ENCODE results near the gene ZNF215. TPM values are rescaled to one million over a fixed set of nuclear protein-coding genes. Genes with fewer than 3 reads are reported as not detected.

The ZNF215 gene
- polyA plus RNA-seq, 1 donor from 2014 or later = 2.5 TPM

DNA sequence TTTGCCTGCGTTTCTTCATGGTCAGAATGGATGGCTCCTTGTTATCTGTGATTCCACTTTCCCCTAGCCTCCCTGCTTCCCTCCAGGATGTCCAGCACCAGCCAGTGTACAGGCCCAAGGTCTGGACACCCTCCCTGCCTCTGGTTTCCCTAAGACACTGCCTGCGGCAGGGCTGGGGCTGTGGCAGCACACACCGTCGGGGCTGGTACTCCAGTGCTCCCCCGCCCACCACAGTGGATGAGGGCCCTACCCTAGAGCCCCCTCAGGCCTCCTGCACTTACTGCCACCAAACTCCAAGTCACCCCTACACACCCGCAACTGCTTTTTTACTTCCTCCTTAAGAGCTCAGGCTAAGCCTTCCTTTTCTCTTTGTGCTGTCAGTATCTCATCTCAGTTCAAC is 65.0 kb downstream of the ZNF215 start:
- H3K79me2 ChIP-seq (replicated peaks; ENCODE audit: insufficient read depth, low read length) = no peaks in the 10 kb centered on the region
- no peaks in the 10 kb centered on the region for H3K36me3 ChIP-seq (ENCODE audit: insufficient read depth, low read length)
- no peak overlapping the region for H3K4me2 ChIP-seq (ENCODE audit: low read length)
- H4K20me1 ChIP-seq (ENCODE audit: insufficient read depth) = no peaks in the 10 kb centered on the region
- H2AFZ ChIP-seq (ENCODE audit: low read depth, low read length) = no peak overlapping the region
- TF ChIP-seq EZH2 (IDR thresholded peaks at IDR 0.05; ENCODE audit: borderline replicate concordance, insufficient read depth, low read length, poor library complexity, severe bottlenecking) (no peak), MXI1 (conservative IDR thresholded peaks at IDR 0.05; ENCODE audit: poor library complexity, severe bottlenecking) (no peak), SMC3 (conservative IDR thresholded peaks at IDR 0.05; ENCODE audit: poor library complexity) (no peak), EP300 (conservative IDR thresholded peaks at IDR 0.05; ENCODE audit: poor library complexity, severe bottlenecking) (no peak), TAF1 (IDR thresholded peaks at IDR 0.05; ENCODE audit: low read depth) (no peak), POLR2AphosphoS5 (IDR thresholded peaks at IDR 0.05) (no peak), RAD21 (conservative IDR thresholded peaks at IDR 0.05) (no peak)
- TF ChIP-seq, protein P1, sequence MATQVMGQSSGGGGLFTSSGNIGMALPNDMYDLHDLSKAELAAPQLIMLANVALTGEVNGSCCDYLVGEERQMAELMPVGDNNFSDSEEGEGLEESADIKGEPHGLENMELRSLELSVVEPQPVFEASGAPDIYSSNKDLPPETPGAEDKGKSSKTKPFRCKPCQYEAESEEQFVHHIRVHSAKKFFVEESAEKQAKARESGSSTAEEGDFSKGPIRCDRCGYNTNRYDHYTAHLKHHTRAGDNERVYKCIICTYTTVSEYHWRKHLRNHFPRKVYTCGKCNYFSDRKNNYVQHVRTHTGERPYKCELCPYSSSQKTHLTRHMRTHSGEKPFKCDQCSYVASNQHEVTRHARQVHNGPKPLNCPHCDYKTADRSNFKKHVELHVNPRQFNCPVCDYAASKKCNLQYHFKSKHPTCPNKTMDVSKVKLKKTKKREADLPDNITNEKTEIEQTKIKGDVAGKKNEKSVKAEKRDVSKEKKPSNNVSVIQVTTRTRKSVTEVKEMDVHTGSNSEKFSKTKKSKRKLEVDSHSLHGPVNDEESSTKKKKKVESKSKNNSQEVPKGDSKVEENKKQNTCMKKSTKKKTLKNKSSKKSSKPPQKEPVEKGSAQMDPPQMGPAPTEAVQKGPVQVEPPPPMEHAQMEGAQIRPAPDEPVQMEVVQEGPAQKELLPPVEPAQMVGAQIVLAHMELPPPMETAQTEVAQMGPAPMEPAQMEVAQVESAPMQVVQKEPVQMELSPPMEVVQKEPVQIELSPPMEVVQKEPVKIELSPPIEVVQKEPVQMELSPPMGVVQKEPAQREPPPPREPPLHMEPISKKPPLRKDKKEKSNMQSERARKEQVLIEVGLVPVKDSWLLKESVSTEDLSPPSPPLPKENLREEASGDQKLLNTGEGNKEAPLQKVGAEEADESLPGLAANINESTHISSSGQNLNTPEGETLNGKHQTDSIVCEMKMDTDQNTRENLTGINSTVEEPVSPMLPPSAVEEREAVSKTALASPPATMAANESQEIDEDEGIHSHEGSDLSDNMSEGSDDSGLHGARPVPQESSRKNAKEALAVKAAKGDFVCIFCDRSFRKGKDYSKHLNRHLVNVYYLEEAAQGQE (IDR thresholded peaks at IDR 0.05; ENCODE audit: borderline replicate concordance) = no peak
- TF ChIP-seq, protein P2, sequence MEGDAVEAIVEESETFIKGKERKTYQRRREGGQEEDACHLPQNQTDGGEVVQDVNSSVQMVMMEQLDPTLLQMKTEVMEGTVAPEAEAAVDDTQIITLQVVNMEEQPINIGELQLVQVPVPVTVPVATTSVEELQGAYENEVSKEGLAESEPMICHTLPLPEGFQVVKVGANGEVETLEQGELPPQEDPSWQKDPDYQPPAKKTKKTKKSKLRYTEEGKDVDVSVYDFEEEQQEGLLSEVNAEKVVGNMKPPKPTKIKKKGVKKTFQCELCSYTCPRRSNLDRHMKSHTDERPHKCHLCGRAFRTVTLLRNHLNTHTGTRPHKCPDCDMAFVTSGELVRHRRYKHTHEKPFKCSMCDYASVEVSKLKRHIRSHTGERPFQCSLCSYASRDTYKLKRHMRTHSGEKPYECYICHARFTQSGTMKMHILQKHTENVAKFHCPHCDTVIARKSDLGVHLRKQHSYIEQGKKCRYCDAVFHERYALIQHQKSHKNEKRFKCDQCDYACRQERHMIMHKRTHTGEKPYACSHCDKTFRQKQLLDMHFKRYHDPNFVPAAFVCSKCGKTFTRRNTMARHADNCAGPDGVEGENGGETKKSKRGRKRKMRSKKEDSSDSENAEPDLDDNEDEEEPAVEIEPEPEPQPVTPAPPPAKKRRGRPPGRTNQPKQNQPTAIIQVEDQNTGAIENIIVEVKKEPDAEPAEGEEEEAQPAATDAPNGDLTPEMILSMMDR (IDR thresholded peaks at IDR 0.05; ENCODE audit: poor library complexity, severe bottlenecking) = no peak
- no peaks in the 10 kb centered on the region for H3K27me3 ChIP-seq (ENCODE audit: insufficient read depth, low read depth, low read length)
- H3K9ac ChIP-seq (ENCODE audit: low read length) = no peak overlapping the region
- H3K27ac ChIP-seq (ENCODE audit: low read length) = no peak overlapping the region
- no peaks in the 10 kb centered on the region for H3K9me2 ChIP-seq (ENCODE audit: insufficient read depth, low read length)
- no peak overlapping the region for H3K4me3 ChIP-seq (ENCODE audit: low read length)
- H3F3A ChIP-seq (ENCODE audit: insufficient read depth, low read length, poor library complexity, severe bottlenecking) = no peaks in the 10 kb centered on the region
- H3K9me3 ChIP-seq (ENCODE audit: low read length) = no peaks in the 10 kb centered on the region

DNA sequence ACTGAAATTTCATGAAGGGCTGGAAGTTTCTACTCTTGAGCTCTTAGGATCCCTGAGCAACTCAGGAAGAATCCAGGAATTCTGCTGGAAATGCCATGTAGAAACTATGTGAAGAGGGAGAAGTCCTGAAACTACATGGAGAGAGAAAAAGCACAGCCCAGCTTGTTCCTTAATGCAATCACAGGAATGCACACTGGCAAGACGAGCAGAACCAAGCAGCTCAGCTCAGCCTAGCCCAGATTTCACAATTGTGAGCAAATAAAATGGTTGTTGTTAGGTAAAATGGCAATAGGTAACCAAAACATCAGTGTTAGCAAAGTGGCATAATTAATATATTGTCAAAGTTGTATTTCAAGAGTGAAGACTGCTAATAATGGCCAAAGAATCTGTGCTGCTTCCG is 65.8 kb downstream of the ZNF215 start:
- Histone ChIP-seq H2AFZ (ENCODE audit: low read depth, low read length) (no peak overlapping the region), H3K27me3 (ENCODE audit: insufficient read depth, low read depth, low read length) (no peaks in the 10 kb centered on the region), H3K4me3 (ENCODE audit: low read length) (no peak overlapping the region), H3K9me3 (ENCODE audit: low read length) (no peaks in the 10 kb centered on the region), H4K20me1 (ENCODE audit: insufficient read depth) (no peaks in the 10 kb centered on the region), H3K9ac (ENCODE audit: low read length) (no peak overlapping the region), H3K36me3 (ENCODE audit: insufficient read depth, low read length) (no peaks in the 10 kb centered on the region), H3K9me2 (ENCODE audit: insufficient read depth, low read length) (no peaks in the 10 kb centered on the region), H3K27ac (ENCODE audit: low read length) (no peak overlapping the region), H3K4me2 (ENCODE audit: low read length) (no peak overlapping the region), H3F3A (ENCODE audit: insufficient read depth, low read length, poor library complexity, severe bottlenecking) (no peaks in the 10 kb centered on the region), H3K79me2 (replicated peaks; ENCODE audit: insufficient read depth, low read length) (no peaks in the 10 kb centered on the region)
- TF ChIP-seq SMC3 (conservative IDR thresholded peaks at IDR 0.05; ENCODE audit: poor library complexity) (no peak), POLR2AphosphoS5 (IDR thresholded peaks at IDR 0.05) (no peak), MXI1 (conservative IDR thresholded peaks at IDR 0.05; ENCODE audit: poor library complexity, severe bottlenecking) (no peak), EZH2 (IDR thresholded peaks at IDR 0.05; ENCODE audit: borderline replicate concordance, insufficient read depth, low read length, poor library complexity, severe bottlenecking) (no peak), TAF1 (IDR thresholded peaks at IDR 0.05; ENCODE audit: low read depth) (no peak), RAD21 (conservative IDR thresholded peaks at IDR 0.05) (no peak), EP300 (conservative IDR thresholded peaks at IDR 0.05; ENCODE audit: poor library complexity, severe bottlenecking) (no peak)
- TF ChIP-seq, protein P1 (IDR thresholded peaks at IDR 0.05; ENCODE audit: borderline replicate concordance) = no peak
- TF ChIP-seq, protein P2 (IDR thresholded peaks at IDR 0.05; ENCODE audit: poor library complexity, severe bottlenecking) = no peak
